GM19395 (cell line): ENCODE data around the gene BTNL3.
"Not testable (repeated sequence)": the region's sequence is repeated elsewhere in the genome, so short reads cannot be mapped to it uniquely, and the experiment has no call there.

Source experiments
- ATAC-seq: cut with Tn5 transposase; IDR thresholded peaks from one replicate; pipeline ENCODE4 v1.9.1; 2021; ENCODE audit warnings: mild to moderate bottlenecking, moderate library complexity; ENCODE audit not compliant: unreplicated experiment

The BTNL3 gene

GRCh38 chr5:181045316-181045715 is 56.7 kb downstream of the BTNL3 start:
- no peak for ATAC-seq

- ATAC-seq: not testable (repeated sequence)
Measured at GRCh38 chr5:181045857-181046256, 57.2 kb downstream of the BTNL3 start.

GRCh38 chr5:181047288-181047687 is 58.6 kb downstream of the BTNL3 start:
- ATAC-seq: no peak

GRCh38 chr5:181047921-181048320 is 59.3 kb downstream of the BTNL3 start:
- no peak for ATAC-seq

GRCh38 chr5:181050016-181050415 is 61.4 kb downstream of the BTNL3 start:
- ATAC-seq: no peak

- ATAC-seq: no peak
Measured at GRCh38 chr5:181051841-181052671, 63.4 kb downstream of the BTNL3 start.

GRCh38 chr5:181052672-181053487 is 64.2 kb downstream of the BTNL3 start:
- ATAC-seq: no peak

- ATAC-seq: no peak
Measured at GRCh38 chr5:181053488-181054121, 65.0 kb downstream of the BTNL3 start.

- ATAC-seq: no peak
Measured at GRCh38 chr5:181054138-181054537, 65.5 kb downstream of the BTNL3 start.

- ATAC-seq: no peak
Measured at GRCh38 chr5:181054871-181055459, 66.3 kb downstream of the BTNL3 start.
